GM19438 (cell line): ENCODE data around the gene BCO2.
"Not testable (repeated sequence)": the region's sequence is repeated elsewhere in the genome, so short reads cannot be mapped to it uniquely, and the experiment has no call there.

Source experiments
- ATAC-seq: cut with Tn5 transposase; IDR thresholded peaks from one replicate; pipeline ENCODE4 v1.9.1; 2021; ENCODE audit warnings: low read depth; ENCODE audit not compliant: unreplicated experiment

The BCO2 gene

GRCh38 chr11:112166562-112166961 is 8.8 kb upstream of the BCO2 start:
- ATAC-seq, result no peak

GRCh38 chr11:112167145-112167544 is 8.2 kb upstream of the BCO2 start, which contains the start of gene TEX12:
TEX12 (plus strand) TSS chr11:112167372; CDS start chr11:112169269, 1,897 bp downstream.
- ATAC-seq, result no peak

- ATAC-seq, result no peak
Observed at GRCh38 chr11:112172362-112172994, 2.8 kb upstream of the BCO2 start.

- ATAC-seq, result no peak
Observed at GRCh38 chr11:112173152-112173551, 2.2 kb upstream of the BCO2 start.

- no peak for ATAC-seq
Observed at GRCh38 chr11:112175599-112175952, 264 bp downstream of the BCO2 start.

GRCh38 chr11:112176077-112176476 is 765 bp downstream of the BCO2 start:
- no peak for ATAC-seq

- no peak for ATAC-seq
Observed at GRCh38 chr11:112177589-112177988, 2.3 kb downstream of the BCO2 start.

- no peak for ATAC-seq
Observed at GRCh38 chr11:112178428-112178827, 3.1 kb downstream of the BCO2 start.

GRCh38 chr11:112178936-112179335 is 3.6 kb downstream of the BCO2 start:
- no peak for ATAC-seq

GRCh38 chr11:112179601-112180000 is 4.3 kb downstream of the BCO2 start:
- peak; percentile 64 for ATAC-seq

GRCh38 chr11:112182867-112183266 is 7.6 kb downstream of the BCO2 start:
- no peak for ATAC-seq

GRCh38 chr11:112185883-112186282 is 10.6 kb downstream of the BCO2 start:
- no peak for ATAC-seq

- ATAC-seq, result no peak
Observed at GRCh38 chr11:112186304-112186703, 11.0 kb downstream of the BCO2 start.

- ATAC-seq, result not testable (repeated sequence)
Observed at GRCh38 chr11:112195113-112195512, 19.8 kb downstream of the BCO2 start.

- ATAC-seq, result no peak
Observed at GRCh38 chr11:112195951-112196351, 20.6 kb downstream of the BCO2 start.

GRCh38 chr11:112196519-112197087 is 21.3 kb downstream of the BCO2 start:
- no peak for ATAC-seq

GRCh38 chr11:112199101-112199500 is 23.8 kb downstream of the BCO2 start:
- ATAC-seq, result not testable (repeated sequence)

- no peak for ATAC-seq
Observed at GRCh38 chr11:112200252-112200651, 24.9 kb downstream of the BCO2 start.

GRCh38 chr11:112206071-112206470 is 30.8 kb downstream of the BCO2 start:
- no peak for ATAC-seq

- no peak for ATAC-seq
Observed at GRCh38 chr11:112210890-112211289, 35.6 kb downstream of the BCO2 start.

- no peak for ATAC-seq
Observed at GRCh38 chr11:112211536-112211935, 36.2 kb downstream of the BCO2 start.

GRCh38 chr11:112212290-112212689 is 37.0 kb downstream of the BCO2 start:
- ATAC-seq, result no peak

- ATAC-seq, result no peak
Observed at GRCh38 chr11:112212710-112213109, 37.4 kb downstream of the BCO2 start.
